T47D (cell line): ENCODE measurements around the gene PRR14L.
"Not testable (repeated sequence)": the region's sequence is repeated elsewhere in the genome, so short reads cannot be mapped to it uniquely, and the experiment has no call there.

Experiments used
- DNase-seq, 2 experiments: peaks; one replicate each; pipeline versions ENCODE4 v3.0.0 to v3.0.0-alpha.2; 2011 to 2012; ENCODE audit warnings: low read depth in 1 of 2, low spot score in 1 of 2
- JUND ChIP-seq: IDR thresholded peaks from 2 replicates; pipeline ENCODE4 v1.6.1; 2012; ENCODE audit warnings: low read depth
- in situ Hi-C: cut with HindIII; loops from 2 replicates; pipeline ENCODE4 v1.10.0; 2016; ENCODE audit warnings: low sequenced_read_pairs, low pct_unique_long_range_greater_than_20kb

The PRR14L gene

DNA sequence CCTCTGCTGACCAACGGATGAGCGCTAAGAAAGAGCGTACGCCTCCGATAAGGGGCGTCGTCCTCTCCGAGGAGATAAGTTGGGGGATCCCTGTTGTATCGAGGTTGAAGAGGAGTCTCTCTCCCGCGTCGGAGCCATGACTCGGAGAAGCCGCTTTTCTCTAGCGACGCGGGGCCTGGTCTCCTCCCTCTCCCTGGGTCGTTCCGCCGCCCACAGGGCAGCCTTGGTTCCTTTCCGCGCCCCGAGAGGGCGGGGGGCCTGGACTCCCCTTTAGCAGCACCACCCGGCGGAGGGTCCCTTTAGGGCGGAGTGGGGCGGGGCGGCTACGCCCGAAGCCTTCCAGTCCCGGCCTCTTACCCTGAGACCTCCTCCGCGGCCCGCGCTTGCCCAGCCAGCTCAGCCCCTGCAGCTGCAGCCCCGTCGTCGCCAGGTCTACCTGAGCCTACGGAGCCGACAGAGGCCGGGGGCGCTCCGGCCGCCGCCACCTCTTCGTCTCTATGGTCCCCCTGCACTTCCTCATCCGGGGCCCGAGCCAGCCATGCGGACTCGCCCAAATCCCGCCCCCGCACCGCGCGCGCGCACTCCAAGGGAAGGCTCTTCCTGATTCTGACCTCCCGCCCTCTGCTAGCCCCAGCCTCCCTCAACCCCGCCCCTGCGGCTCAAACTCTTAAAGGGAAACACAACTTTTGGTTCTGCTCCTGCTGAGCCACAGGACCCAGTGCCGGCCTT lies at the start of gene PRR14L:
PRR14L (minus strand) TSS at position 497 of the 729 bp plus-strand sequence. CDS start 11,272 bp downstream, outside the sequence.
- TF ChIP-seq JUND, result no peak
- peak; percentile 56 to 95 for DNase-seq
- in situ Hi-C loops, result no loop called here

DNA sequence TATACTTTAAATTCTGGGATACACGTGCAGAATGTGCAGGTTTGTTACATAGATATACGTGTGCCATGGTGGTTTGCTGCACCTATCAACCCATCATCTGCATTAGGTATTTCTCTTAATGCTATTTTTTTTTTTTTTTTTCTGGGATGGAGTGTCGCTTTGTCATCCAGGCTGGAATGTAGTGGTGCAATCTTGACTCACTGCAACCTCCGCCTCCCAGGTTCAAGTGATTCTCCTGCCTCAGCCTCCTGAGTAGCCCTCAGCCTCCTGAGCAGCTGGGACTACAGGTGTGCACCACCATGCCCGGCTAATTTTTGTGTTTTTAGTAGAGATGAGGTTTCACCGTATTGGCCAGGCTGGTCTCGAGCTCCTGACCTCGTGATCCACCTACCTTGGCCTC lies 49.4 kb upstream of the PRR14L start:
- in situ Hi-C loops, DNase-seq: not testable (repeated sequence)

DNA sequence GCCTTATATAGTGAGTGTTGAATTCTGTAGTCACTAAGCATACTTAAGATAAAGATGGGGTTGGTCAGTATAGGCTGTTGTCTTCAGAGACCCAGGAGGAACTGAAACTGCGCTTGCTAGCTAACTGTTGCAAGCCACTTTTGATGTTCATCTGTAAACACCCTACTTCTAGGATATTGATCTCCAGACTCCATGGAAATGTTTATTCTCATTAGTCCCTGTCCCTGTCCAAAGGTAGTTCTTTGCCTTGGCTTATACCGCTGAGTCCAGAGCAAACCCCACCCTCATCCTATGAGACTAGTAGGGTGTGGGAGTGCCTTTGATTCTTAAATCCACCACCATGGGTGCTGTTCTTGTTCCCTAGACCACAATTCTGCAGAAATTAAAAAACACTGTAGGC lies 40.3 kb upstream of the PRR14L start:
- no peak for TF ChIP-seq JUND
- no peak for DNase-seq
- in situ Hi-C loops, result no loop called here

DNA sequence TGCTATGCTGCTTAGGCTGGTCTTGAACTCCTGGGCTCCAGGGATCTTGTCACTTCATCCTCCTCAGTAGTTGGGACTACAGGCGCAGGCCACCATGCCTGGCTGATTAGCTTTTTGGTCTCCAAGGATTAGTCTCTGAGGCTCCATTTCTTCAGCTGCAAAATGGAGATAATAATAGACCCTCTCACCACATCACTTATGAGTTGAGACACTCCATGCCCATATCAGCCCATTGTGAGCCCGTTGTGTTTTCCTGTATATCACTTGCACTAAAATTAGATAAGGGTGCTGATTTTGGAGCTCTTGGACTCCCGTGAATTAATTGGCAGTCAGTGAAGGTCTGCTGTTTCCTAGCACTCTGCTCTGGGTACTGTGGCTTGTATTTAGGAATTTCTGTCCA lies 39.9 kb upstream of the PRR14L start:
- in situ Hi-C loops, result no loop called here
- no peak for DNase-seq
- TF ChIP-seq JUND, result no peak

DNA sequence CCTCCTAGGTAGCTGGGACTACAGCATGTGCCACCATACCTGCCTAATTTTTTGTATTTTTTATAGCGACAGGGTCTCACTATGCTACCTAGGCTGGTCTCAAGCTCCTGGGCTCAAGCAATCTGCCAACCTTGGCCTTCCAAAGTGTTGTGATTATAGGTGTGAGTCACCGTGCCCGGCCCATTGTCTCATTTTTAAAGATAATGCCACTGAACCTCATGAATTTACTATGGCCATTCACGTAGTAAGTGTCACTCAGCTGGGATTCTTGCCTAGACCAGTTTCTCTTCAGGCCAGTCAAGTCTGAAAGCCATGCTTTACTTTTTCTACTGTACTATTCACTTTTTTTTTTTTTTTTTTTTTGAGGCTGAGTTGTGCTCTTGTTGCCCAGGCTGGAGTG lies 26.3 kb upstream of the PRR14L start:
- in situ Hi-C loops, result no loop called here
- no peak for DNase-seq

DNA sequence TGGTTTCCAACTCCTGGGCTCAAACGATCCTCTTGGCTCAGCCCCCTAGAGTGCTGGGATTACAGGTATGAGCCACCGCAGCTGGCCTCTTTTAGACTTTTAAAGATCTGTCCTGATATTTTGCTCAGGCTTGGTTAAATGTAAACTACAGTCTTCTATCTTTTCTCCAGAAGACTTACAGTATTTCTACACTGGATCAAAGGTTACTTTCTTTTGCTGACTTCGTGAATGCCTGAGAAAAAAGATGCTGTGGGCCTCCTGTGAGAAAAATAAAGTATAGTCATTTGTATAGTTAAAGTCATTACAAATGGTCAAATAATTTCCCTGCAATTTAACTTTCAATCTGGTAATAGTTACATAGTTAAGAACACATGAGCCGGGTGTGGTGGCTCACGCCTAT lies 23.5 kb upstream of the PRR14L start:
- in situ Hi-C loops, result no loop called here
- DNase-seq, result no peak
- TF ChIP-seq JUND, result no peak

More for the DNA sequence above, 26.3 kb upstream of the PRR14L start:
- no peak for TF ChIP-seq JUND

DNA sequence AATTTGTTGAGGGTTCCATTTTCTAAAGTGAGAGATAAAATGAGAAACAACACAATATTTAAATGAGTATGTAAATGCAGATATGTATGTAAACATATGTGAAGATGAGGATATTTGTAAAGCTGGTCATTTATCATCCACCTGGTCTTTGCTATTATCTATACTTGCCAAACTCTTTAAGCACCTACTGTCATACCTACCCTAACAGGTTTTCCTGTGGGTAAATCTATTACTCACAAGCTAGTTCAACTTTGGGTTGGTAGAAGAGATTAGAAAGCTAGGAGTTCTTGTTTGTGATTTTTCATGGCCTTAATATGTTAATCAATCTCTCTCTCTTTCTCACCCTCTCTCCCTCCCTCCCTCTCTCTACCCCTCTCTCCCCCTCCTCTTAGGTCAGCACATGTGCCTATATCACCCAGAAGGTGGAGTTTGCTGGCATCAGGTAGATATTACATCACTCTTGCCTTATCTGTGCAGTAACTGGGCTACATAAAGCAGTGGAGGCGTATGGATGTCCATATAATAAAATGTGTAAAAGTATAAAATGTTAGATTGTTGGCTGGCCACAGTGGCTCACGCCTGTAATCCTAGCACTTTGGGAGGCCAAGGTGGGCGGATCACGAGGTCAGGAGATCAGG lies 18.6 kb upstream of the PRR14L start:
- no peak for DNase-seq
- TF ChIP-seq JUND, result no peak
- in situ Hi-C loops, result no loop called here

DNA sequence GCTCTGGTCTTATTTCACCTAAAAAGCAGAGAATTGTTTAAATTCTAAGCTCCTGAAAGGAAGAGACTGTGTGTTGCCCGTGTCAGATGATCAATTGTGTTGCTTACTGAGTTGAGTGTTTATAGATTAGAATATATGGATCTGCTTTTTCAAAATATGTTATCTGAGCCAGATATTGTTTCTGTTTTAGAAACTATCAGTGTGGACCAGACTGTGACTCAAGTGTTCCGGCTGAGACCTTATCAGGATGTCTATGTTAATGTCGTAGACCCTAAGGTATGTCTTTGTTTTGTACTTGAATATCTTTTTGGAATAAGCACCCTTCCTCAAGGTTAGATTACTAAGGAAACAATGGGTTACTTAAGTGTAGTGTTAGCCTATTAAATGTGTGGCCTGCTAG lies 14.9 kb upstream of the PRR14L start:
- in situ Hi-C loops, result no loop called here
- TF ChIP-seq JUND, result no peak
- no peak for DNase-seq

DNA sequence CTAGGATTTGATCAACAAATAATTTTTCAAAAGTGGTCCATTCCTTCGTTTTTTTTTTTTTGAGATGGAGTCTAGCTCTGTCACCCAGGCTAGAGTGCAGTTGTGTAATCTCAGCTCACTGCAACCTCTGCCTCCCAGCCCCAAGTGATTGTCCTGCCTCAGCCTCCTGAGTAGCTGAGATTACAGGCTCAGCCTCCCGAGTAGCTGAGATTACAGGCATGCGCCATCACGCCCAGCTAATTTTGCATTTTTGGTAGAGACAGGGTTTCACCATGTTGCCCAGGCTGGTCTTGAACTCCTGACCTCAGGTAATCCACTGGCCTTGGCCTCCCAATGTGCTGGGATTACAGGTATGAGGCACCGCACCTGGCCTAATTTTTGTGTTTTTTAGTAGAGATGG lies 8.9 kb upstream of the PRR14L start:
- in situ Hi-C loops, result not testable (repeated sequence)

DNA sequence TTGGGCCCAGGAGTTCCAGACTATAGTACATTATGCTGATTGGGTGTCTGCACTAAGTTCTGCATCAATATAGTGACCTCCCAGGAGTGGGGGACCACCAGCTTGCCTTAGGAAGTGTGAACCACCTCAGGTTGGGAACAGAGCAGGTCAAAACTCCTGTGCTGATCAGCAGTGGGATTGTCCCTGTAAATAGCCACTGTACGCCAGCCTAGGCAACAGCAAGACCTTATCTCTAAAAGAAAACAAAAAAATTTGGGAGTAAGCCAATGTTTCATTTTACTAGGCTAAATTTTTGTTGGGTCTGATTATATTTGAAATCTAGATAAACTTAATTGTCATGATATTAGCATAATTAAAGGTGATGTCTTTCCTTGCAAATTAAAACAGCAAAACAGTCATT lies 7.3 kb upstream of the PRR14L start:
- no peak for TF ChIP-seq JUND
- no peak for DNase-seq
- in situ Hi-C loops, result no loop called here

More for the DNA sequence above, 8.9 kb upstream of the PRR14L start:
- not testable (repeated sequence) for DNase-seq

DNA sequence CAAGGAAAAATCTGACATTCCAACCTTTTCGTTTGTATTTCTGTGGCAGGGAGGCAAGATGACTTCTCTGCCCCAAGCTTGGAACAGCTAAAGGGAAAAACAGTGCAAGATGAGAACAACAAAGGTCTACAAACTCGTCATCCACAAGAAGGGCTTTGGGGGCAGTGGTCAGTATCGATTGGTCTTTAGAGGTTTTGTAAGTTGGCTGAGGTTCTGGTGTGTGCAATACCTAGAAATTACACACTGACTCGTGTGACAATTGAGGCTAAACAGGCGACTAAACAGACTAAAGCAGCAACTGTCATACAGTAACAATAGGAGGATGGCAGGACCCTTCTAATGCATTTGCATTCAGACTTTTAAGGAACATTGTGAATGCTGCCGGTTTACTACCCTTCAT lies 4.9 kb upstream of the PRR14L start:
- no peak for DNase-seq
- TF ChIP-seq JUND, result no peak
- in situ Hi-C loops, result no loop called here

DNA sequence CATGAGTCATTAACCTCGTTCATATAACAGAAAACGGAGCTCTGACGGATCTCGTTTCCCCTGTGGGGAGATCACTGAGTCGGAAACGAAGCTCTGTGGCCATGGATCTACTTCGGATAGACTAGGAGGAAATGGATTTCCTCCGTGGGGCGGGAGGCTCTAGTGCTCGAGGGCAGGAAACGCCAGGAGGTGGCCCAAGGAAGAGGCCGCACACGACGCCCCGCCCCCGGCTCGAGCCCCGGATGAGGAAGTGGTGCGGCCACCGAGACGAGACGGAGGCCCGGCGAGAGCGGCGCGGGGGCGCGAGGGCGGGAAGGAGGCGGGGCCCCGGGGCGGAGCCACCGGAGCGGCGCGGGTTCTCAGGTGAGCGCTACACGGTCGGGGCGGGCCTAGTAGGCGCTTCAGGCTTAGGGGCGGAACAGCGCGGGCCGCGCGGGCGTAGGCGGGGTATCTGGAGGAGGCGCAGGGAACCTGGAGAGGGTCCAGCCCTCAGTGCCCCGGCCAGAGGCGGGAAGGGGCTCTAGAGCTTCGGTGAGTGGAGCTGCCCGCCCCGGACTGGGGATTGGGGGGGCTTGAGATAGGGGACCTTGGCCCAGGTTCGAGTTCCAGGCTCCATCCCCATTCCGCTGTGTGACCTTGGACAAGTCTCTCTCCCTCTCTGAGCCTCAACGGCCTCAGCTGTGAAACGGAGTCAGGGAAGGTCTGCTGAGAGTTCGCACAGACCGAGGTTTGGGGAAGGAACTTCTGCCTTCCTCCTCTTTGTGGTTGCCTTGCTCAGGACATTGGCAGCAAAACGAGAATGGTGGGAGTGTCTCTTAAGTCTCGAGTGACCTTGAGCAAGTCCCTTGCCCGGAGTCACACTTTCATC lies 3.9 kb upstream of the PRR14L start, which contains the start of gene DEPDC5:
DEPDC5 (plus strand) TSS at position 386 of the 868 bp plus-strand sequence. CDS start 903 bp downstream, outside the sequence.
- in situ Hi-C loops, result no loop called here
- no peak for TF ChIP-seq JUND
- peak; percentile 56 to 96 for DNase-seq

DNA sequence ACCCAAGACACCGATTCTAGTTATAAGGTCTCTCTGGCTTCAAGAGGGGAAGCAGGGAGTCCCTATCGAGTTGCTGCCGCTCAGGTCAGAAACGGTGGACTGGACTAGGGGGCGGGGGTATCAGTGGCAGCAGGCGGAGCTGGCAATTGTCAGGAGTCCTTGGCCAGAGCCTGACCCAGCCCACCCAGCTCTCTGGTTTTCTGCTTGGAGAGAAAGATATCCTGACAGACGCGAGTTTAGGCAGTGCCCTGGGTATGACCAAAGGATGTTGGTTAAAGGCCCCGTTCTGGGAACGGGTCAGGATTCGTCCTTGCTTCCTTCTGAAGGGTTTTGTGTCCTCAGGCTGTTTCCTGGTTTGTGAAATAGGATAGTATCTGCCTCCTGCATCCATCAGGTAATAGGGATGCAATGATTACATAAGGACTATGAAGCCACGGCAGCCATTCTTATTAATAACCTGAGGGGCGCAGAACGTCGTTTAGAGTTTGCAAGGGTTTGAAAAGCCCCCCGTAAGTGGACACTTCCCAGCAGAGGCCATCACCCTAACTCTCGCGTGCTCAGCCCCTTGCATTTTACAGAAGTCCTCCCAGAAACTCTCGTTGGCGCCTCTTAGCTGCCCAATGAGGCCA lies 3.2 kb upstream of the PRR14L start:
- TF ChIP-seq JUND, result no peak
- in situ Hi-C loops, result no loop called here
- peak in 1 of 2 experiments; percentile 64 for DNase-seq
